WTC11 (cell line): Measurements from ENCODE around the gene RAB18. TPM values are rescaled to one million over a fixed set of nuclear protein-coding genes. Genes with fewer than 3 reads are reported as not detected.

Experiments used
- ATAC-seq: fragments of 200-7000 bp; cut with Tn5 transposase; 2 replicates; pipeline ENCODE4 v1.10.0; 2021; ENCODE audit warnings: mild to moderate bottlenecking, moderate library complexity
- CTCF ChIA-PET: fragments of 300-600 bp; sonication (Branson Sonifier 250); formaldehyde crosslinking; loops from one replicate; lab custom pipeline; 2021; ENCODE audit warnings: antibody characterized with exemption; lab: Charles Lee
- POLR2A ChIA-PET: fragments of 350-600 bp; sonication (Branson Sonifier 250); formaldehyde crosslinking; loops from one replicate; lab custom pipeline; 2021; ENCODE audit warnings: antibody characterized with exemption; lab: Charles Lee
- DNase-seq: peaks from one replicate; pipeline ENCODE4 v3.0.0; 2021; ENCODE audit warnings: low spot score
- H3K27ac Mint-ChIP-seq: 2 replicates; pipeline ENCODE4 v1.8.0; 2021; ENCODE audit warnings: mixed read lengths
- H3K27me3 Mint-ChIP-seq: 2 replicates; pipeline ENCODE4 v1.8.0; 2021; ENCODE audit warnings: low read depth, mild to moderate bottlenecking, moderate library complexity, mixed read lengths
- H3K36me3 Mint-ChIP-seq: 2 replicates; pipeline ENCODE4 v1.8.0; 2021; ENCODE audit warnings: mixed read lengths
- H3K4me1 Mint-ChIP-seq: 2 replicates; pipeline ENCODE4 v1.8.0; 2022; ENCODE audit warnings: mixed read lengths
- H3K4me3 Mint-ChIP-seq: 2 replicates; pipeline ENCODE4 v1.8.0; 2021; ENCODE audit warnings: mild to moderate bottlenecking, moderate library complexity, mixed read lengths
- H3K9me3 Mint-ChIP-seq: 2 replicates; pipeline ENCODE4 v1.8.0; 2021; ENCODE audit warnings: mixed read lengths
- CREB1 ChIP-seq: sonication (generic); formaldehyde crosslinking; IDR thresholded peaks from 2 replicates; pipeline ENCODE4 v1.8.0; 2023; ENCODE audit warnings: mild to moderate bottlenecking, missing genetic modification reagents
- EMX1 ChIP-seq: fragments of 250-450 bp; sonication (Bioruptor Pico); IDR thresholded peaks from 2 replicates; pipeline ENCODE4 v1.8.0; 2021; ENCODE audit warnings: mild to moderate bottlenecking
- JUN ChIP-seq: sonication (generic); formaldehyde crosslinking; IDR thresholded peaks from 2 replicates; pipeline ENCODE4 v1.8.0; 2023; ENCODE audit warnings: mild to moderate bottlenecking, missing genetic modification reagents
- NR2C2 ChIP-seq: sonication (generic); formaldehyde crosslinking; IDR thresholded peaks from 2 replicates; pipeline ENCODE4 v1.8.0; 2022; ENCODE audit warnings: mild to moderate bottlenecking, missing genetic modification reagents
- ZNF121 ChIP-seq: sonication (generic); formaldehyde crosslinking; IDR thresholded peaks from 2 replicates; pipeline ENCODE4 v1.8.0; 2023; ENCODE audit warnings: missing genetic modification reagents
- total RNA-seq: library from RNA; stranded (reverse); gene quantifications from 3 replicates; pipeline ENCODE4 v1.2.3, GENCODE V29; 2021
- TF ChIP-seq, protein P1 (sequence below): sonication (generic); formaldehyde crosslinking; IDR thresholded peaks from 2 replicates; pipeline ENCODE4 v1.8.1; 2022; ENCODE audit warnings: missing genetic modification reagents, borderline replicate concordance
- TF ChIP-seq, protein P2 (sequence below): sonication (generic); formaldehyde crosslinking; IDR thresholded peaks from 2 replicates; pipeline ENCODE4 v1.8.0; 2022; ENCODE audit warnings: missing genetic modification reagents
- TF ChIP-seq, protein P3 (sequence below): fragments of 250-450 bp; sonication (Bioruptor Pico); IDR thresholded peaks from 2 replicates; pipeline ENCODE4 v1.9.0; 2021; ENCODE audit warnings: mild to moderate bottlenecking
- TF ChIP-seq, protein P4 (sequence below): sonication (generic); formaldehyde crosslinking; IDR thresholded peaks from 2 replicates; pipeline ENCODE4 v1.8.1; 2023; ENCODE audit warnings: mild to moderate bottlenecking, missing genetic modification reagents, moderate library complexity
- TF ChIP-seq, protein P5 (sequence below): fragments of 250-450 bp; sonication (Bioruptor Pico); IDR thresholded peaks from 2 replicates; pipeline ENCODE4 v1.9.0; 2021; ENCODE audit warnings: mild to moderate bottlenecking, borderline replicate concordance
- TF ChIP-seq, protein P6 (sequence below): fragments of 200-600 bp; IDR thresholded peaks from 2 replicates; pipeline ENCODE4 v1.8.0; 2022; ENCODE audit warnings: antibody characterized with exemption
- TF ChIP-seq, protein P7 (sequence below): sonication (generic); formaldehyde crosslinking; conservative IDR thresholded peaks from 2 replicates; pipeline ENCODE4 v1.8.1; 2022; ENCODE audit warnings: mild to moderate bottlenecking, missing genetic modification reagents

RAB18 gene
- total RNA-seq, 1 experiment from 2014 or later: 71.4 TPM

DNA sequence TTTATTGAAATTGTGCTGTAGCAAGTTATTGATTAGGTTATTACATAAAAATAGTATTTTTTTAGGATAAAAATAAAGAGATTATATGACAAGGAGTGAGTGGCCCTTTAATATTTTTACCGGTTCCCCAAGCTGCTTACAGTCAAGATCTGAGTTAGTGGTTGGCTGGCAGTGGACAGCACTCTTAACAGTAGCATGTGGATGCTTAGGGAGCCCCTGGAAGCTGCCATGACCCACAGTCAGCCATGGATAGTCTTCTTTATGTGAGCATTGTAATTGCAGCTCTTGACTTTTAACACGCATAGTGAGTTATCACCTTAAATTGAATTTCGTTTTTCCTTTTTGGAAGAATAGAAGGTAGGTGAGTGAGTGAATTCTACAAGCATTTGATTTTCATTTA is 22.1 kb downstream of the RAB18 start:
- peaks cover 26% of the 10 kb centered on the region for H3K4me1 Mint-ChIP-seq
- ChIA-PET POLR2A (no interaction called here), CTCF (no interaction called here)
- ATAC-seq (no peak), DNase-seq (no peak)
- H3K4me3 Mint-ChIP-seq: no peak overlapping the region
- H3K9me3 Mint-ChIP-seq: no peaks in the 10 kb centered on the region
- H3K36me3 Mint-ChIP-seq: no peaks in the 10 kb centered on the region
- no peak overlapping the region for H3K27ac Mint-ChIP-seq
- H3K27me3 Mint-ChIP-seq: no peaks in the 10 kb centered on the region
- TF ChIP-seq, protein P1, sequence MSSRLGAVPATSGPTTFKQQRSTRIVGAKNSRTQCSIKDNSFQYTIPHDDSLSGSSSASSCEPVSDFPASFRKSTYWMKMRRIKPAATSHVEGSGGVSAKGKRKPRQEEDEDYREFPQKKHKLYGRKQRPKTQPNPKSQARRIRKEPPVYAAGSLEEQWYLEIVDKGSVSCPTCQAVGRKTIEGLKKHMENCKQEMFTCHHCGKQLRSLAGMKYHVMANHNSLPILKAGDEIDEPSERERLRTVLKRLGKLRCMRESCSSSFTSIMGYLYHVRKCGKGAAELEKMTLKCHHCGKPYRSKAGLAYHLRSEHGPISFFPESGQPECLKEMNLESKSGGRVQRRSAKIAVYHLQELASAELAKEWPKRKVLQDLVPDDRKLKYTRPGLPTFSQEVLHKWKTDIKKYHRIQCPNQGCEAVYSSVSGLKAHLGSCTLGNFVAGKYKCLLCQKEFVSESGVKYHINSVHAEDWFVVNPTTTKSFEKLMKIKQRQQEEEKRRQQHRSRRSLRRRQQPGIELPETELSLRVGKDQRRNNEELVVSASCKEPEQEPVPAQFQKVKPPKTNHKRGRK (CRISPR knock-in tag): no peak
- TF ChIP-seq JUN (CRISPR knock-in tag) (no peak), ZNF121 (CRISPR knock-in tag) (no peak)
- TF ChIP-seq, protein P2, sequence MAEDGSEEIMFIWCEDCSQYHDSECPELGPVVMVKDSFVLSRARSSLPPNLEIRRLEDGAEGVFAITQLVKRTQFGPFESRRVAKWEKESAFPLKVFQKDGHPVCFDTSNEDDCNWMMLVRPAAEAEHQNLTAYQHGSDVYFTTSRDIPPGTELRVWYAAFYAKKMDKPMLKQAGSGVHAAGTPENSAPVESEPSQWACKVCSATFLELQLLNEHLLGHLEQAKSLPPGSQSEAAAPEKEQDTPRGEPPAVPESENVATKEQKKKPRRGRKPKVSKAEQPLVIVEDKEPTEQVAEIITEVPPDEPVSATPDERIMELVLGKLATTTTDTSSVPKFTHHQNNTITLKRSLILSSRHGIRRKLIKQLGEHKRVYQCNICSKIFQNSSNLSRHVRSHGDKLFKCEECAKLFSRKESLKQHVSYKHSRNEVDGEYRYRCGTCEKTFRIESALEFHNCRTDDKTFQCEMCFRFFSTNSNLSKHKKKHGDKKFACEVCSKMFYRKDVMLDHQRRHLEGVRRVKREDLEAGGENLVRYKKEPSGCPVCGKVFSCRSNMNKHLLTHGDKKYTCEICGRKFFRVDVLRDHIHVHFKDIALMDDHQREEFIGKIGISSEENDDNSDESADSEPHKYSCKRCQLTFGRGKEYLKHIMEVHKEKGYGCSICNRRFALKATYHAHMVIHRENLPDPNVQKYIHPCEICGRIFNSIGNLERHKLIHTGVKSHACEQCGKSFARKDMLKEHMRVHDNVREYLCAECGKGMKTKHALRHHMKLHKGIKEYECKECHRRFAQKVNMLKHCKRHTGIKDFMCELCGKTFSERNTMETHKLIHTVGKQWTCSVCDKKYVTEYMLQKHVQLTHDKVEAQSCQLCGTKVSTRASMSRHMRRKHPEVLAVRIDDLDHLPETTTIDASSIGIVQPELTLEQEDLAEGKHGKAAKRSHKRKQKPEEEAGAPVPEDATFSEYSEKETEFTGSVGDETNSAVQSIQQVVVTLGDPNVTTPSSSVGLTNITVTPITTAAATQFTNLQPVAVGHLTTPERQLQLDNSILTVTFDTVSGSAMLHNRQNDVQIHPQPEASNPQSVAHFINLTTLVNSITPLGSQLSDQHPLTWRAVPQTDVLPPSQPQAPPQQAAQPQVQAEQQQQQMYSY (CRISPR knock-in tag): no peak
- TF ChIP-seq, protein P3, sequence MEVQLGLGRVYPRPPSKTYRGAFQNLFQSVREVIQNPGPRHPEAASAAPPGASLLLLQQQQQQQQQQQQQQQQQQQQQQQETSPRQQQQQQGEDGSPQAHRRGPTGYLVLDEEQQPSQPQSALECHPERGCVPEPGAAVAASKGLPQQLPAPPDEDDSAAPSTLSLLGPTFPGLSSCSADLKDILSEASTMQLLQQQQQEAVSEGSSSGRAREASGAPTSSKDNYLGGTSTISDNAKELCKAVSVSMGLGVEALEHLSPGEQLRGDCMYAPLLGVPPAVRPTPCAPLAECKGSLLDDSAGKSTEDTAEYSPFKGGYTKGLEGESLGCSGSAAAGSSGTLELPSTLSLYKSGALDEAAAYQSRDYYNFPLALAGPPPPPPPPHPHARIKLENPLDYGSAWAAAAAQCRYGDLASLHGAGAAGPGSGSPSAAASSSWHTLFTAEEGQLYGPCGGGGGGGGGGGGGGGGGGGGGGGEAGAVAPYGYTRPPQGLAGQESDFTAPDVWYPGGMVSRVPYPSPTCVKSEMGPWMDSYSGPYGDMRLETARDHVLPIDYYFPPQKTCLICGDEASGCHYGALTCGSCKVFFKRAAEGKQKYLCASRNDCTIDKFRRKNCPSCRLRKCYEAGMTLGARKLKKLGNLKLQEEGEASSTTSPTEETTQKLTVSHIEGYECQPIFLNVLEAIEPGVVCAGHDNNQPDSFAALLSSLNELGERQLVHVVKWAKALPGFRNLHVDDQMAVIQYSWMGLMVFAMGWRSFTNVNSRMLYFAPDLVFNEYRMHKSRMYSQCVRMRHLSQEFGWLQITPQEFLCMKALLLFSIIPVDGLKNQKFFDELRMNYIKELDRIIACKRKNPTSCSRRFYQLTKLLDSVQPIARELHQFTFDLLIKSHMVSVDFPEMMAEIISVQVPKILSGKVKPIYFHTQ: no peak
- TF ChIP-seq, protein P4, sequence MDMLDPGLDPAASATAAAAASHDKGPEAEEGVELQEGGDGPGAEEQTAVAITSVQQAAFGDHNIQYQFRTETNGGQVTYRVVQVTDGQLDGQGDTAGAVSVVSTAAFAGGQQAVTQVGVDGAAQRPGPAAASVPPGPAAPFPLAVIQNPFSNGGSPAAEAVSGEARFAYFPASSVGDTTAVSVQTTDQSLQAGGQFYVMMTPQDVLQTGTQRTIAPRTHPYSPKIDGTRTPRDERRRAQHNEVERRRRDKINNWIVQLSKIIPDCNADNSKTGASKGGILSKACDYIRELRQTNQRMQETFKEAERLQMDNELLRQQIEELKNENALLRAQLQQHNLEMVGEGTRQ: no peak

DNA sequence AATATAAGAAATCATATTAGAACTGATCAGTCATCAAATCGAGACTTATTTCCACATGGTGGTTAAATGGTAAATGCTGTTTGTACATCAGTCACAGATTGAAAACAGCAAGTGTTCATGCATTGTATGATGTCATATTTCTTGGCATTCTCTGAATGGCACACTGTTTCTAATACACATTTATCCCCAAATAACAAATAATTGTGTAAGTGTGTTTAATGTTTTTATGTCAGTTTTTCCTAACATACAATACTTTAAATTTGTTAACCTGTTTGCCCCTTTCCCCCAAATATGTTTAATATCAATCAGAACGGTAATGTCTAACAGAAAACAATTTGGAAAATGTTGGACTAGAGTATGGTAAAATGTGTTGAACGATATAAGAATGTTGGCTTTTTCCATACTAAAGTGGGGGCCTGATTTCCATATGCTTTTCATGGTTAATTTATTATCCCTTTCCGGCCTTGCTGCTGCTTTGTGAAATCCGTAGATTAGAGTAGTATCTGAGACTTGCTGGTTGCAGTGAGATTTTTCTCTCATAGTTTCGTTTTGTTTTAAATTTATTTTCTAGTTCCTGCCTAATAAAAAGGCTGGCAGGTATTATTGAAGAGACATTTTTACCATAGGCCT is 23.7 kb downstream of the RAB18 start:
- TF ChIP-seq, protein P5, sequence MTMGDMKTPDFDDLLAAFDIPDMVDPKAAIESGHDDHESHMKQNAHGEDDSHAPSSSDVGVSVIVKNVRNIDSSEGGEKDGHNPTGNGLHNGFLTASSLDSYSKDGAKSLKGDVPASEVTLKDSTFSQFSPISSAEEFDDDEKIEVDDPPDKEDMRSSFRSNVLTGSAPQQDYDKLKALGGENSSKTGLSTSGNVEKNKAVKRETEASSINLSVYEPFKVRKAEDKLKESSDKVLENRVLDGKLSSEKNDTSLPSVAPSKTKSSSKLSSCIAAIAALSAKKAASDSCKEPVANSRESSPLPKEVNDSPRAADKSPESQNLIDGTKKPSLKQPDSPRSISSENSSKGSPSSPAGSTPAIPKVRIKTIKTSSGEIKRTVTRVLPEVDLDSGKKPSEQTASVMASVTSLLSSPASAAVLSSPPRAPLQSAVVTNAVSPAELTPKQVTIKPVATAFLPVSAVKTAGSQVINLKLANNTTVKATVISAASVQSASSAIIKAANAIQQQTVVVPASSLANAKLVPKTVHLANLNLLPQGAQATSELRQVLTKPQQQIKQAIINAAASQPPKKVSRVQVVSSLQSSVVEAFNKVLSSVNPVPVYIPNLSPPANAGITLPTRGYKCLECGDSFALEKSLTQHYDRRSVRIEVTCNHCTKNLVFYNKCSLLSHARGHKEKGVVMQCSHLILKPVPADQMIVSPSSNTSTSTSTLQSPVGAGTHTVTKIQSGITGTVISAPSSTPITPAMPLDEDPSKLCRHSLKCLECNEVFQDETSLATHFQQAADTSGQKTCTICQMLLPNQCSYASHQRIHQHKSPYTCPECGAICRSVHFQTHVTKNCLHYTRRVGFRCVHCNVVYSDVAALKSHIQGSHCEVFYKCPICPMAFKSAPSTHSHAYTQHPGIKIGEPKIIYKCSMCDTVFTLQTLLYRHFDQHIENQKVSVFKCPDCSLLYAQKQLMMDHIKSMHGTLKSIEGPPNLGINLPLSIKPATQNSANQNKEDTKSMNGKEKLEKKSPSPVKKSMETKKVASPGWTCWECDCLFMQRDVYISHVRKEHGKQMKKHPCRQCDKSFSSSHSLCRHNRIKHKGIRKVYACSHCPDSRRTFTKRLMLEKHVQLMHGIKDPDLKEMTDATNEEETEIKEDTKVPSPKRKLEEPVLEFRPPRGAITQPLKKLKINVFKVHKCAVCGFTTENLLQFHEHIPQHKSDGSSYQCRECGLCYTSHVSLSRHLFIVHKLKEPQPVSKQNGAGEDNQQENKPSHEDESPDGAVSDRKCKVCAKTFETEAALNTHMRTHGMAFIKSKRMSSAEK (CRISPR knock-in tag): no peak
- TF ChIP-seq CREB1 (CRISPR knock-in tag): no peak
- TF ChIP-seq, protein P6, sequence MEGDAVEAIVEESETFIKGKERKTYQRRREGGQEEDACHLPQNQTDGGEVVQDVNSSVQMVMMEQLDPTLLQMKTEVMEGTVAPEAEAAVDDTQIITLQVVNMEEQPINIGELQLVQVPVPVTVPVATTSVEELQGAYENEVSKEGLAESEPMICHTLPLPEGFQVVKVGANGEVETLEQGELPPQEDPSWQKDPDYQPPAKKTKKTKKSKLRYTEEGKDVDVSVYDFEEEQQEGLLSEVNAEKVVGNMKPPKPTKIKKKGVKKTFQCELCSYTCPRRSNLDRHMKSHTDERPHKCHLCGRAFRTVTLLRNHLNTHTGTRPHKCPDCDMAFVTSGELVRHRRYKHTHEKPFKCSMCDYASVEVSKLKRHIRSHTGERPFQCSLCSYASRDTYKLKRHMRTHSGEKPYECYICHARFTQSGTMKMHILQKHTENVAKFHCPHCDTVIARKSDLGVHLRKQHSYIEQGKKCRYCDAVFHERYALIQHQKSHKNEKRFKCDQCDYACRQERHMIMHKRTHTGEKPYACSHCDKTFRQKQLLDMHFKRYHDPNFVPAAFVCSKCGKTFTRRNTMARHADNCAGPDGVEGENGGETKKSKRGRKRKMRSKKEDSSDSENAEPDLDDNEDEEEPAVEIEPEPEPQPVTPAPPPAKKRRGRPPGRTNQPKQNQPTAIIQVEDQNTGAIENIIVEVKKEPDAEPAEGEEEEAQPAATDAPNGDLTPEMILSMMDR: no peak
- TF ChIP-seq EMX1 (CRISPR knock-in tag): no peak
- no peak for TF ChIP-seq NR2C2
- TF ChIP-seq, protein P7, sequence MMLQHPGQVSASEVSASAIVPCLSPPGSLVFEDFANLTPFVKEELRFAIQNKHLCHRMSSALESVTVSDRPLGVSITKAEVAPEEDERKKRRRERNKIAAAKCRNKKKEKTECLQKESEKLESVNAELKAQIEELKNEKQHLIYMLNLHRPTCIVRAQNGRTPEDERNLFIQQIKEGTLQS: no peak
- TF ChIP-seq, all 79 proteins: peak for 0
- Mint-ChIP-seq H3K4me3 (no peak overlapping the region), H3K27me3 (no peaks in the 10 kb centered on the region), H3K9me3 (no peaks in the 10 kb centered on the region), H3K4me1 (peaks cover 32% of the 10 kb centered on the region), H3K27ac (no peak overlapping the region), H3K36me3 (no peaks in the 10 kb centered on the region)
- ChIA-PET POLR2A (interaction anchor here (1.7 kb wide), 1 partner anchor 24 kb away, joined by 4 read pairs; the partner anchor contains the start of gene RAB18), CTCF (no interaction called here)
- ATAC-seq: no peak
- no peak for DNase-seq
